HepG2 (cell line): ENCODE results near the gene ANKRD39. TPM values are rescaled to one million over a fixed set of nuclear protein-coding genes. Genes with fewer than 3 reads are reported as not detected.

Source experiments
- ATAC-seq: fragments of 200-7000 bp; cut with Tn5 transposase; 3 replicates; pipeline ENCODE4 v1.9.1; 2020; ENCODE audit warnings: mild to moderate bottlenecking, moderate library complexity
- BruUV-seq: library from RNA; stranded (reverse); fragments of 400-500 nt; replicated peaks from 2 replicates; lab custom pipeline; 2021; lab: Mats Ljungman, UMichigan
- CTCF ChIA-PET: fragments of 300-600 bp; formaldehyde crosslinking; extraction: SDS; loops from one replicate; lab custom pipeline; 2021; ENCODE audit warnings: low total read pairs, inconsistent platforms, low intra/inter-chr PET ratio; lab: Yijun Ruan, JAX
- POLR2A ChIA-PET: fragments of 350-600 bp; sonication (Branson Sonifier 250); formaldehyde crosslinking; loops from one replicate; lab custom pipeline; 2020; ENCODE audit warnings: antibody characterized with exemption, inconsistent platforms; lab: Yijun Ruan, JAX
- DNase-seq: peaks from one replicate; pipeline ENCODE4 v3.0.0-alpha.2; 2015; ENCODE audit warnings: low spot score
- FAIRE-seq: peaks from 3 replicates; lab custom pipeline; 2011; peaks lifted over from hg19 to GRCh38; lab: Jason Lieb, UNC
- H2AFZ ChIP-seq: one replicate; pipeline ENCODE4 v1.6.1; 2011; ENCODE audit warnings: low read length, inconsistent platforms
- H3K27ac ChIP-seq: fragments of 300-600 bp; 3 replicates; pipeline ENCODE4 v1.8.0; 2011; ENCODE audit warnings: mixed run types, mild to moderate bottlenecking, mixed read lengths, low read length, inconsistent platforms; ENCODE audit not compliant: insufficient read depth; ENCODE audit errors: extremely low read length
- H3K27me3 ChIP-seq, 2 experiments: fragments of 200-600 bp in 1 of 2; 2 replicates in 1 of 2; 3 replicates in 1 of 2; pipeline versions ENCODE4 v1.6.0 to v1.8.0; 2011; ENCODE audit warnings: low read length in 2 of 2, mild to moderate bottlenecking in 2 of 2, moderate library complexity in 2 of 2, inconsistent platforms in 1 of 2; ENCODE audit not compliant: insufficient read depth in 2 of 2, control insufficient read depth in 1 of 2
- H3K36me3 ChIP-seq, 2 experiments: fragments of 200-600 bp in 1 of 2; replicated peaks in 1 of 2; 2 replicates in 1 of 2; 3 replicates in 1 of 2; pipeline versions ENCODE4 v1.5.1 to v1.8.0; 2011; ENCODE audit warnings: low read length in 2 of 2, inconsistent platforms in 1 of 2; ENCODE audit not compliant: insufficient read depth in 2 of 2, control insufficient read depth in 1 of 2
- H3K4me1 ChIP-seq: 2 replicates; pipeline ENCODE4 v1.5.1; 2012; ENCODE audit warnings: low read length, inconsistent platforms; ENCODE audit not compliant: insufficient read depth
- H3K4me2 ChIP-seq: 2 replicates; pipeline ENCODE4 v1.6.0; 2011; ENCODE audit warnings: low read depth, low read length, inconsistent platforms
- H3K4me3 ChIP-seq, 3 experiments: fragments of 200-600 bp in 1 of 3; sonication (generic), shearing (Covaris generic) in 1 of 3; replicated peaks in 1 of 3; 2 replicates each; pipeline ENCODE4 v1.5.1; 2011 to 2016; ENCODE audit warnings: low read length in 3 of 3, inconsistent platforms in 2 of 3, low read depth in 2 of 3, mild to moderate bottlenecking in 2 of 3, control low read depth in 1 of 3, mixed read lengths in 1 of 3; ENCODE audit not compliant: insufficient read depth in 1 of 3
- H3K79me2 ChIP-seq: one replicate; pipeline ENCODE4 v1.6.1; 2011; ENCODE audit warnings: low read length, inconsistent platforms; ENCODE audit not compliant: insufficient read depth
- H3K9ac ChIP-seq: 2 replicates; pipeline ENCODE4 v1.6.0; 2011; ENCODE audit warnings: mild to moderate bottlenecking, low read depth, low read length, inconsistent platforms; ENCODE audit not compliant: insufficient read depth
- H3K9me3 ChIP-seq: 2 replicates; pipeline ENCODE4 v1.5.1; 2012; ENCODE audit warnings: mild to moderate bottlenecking, low read length
- H4K20me1 ChIP-seq: 2 replicates; pipeline ENCODE4 v1.6.0; 2011; ENCODE audit warnings: inconsistent platforms, mild to moderate bottlenecking, low read length, moderate library complexity; ENCODE audit not compliant: insufficient read depth
- BRCA1 ChIP-seq: sonication (generic); formaldehyde crosslinking; IDR thresholded peaks from 2 replicates; pipeline ENCODE4 v1.4.0; 2020; ENCODE audit warnings: missing genetic modification reagents
- ISL2 ChIP-seq: sonication (generic); formaldehyde crosslinking; IDR thresholded peaks from 2 replicates; pipeline ENCODE4 v1.5.0; 2020; ENCODE audit warnings: missing genetic modification reagents
- NBN ChIP-seq: fragments of 450-650 bp; conservative IDR thresholded peaks from 2 replicates; pipeline ENCODE4 v1.6.1; 2017
- NFE2L1 ChIP-seq: sonication (generic); formaldehyde crosslinking; IDR thresholded peaks from 2 replicates; pipeline ENCODE4 v1.4.0; 2020; ENCODE audit warnings: missing genetic modification reagents, mild to moderate bottlenecking, borderline replicate concordance
- WIZ ChIP-seq: sonication (generic); formaldehyde crosslinking; IDR thresholded peaks from 2 replicates; pipeline ENCODE4 v1.5.1; 2020; ENCODE audit warnings: mild to moderate bottlenecking, missing genetic modification reagents
- ZFYVE20 ChIP-seq: sonication (generic); formaldehyde crosslinking; IDR thresholded peaks from 2 replicates; pipeline ENCODE4 v1.8.0; 2023; ENCODE audit warnings: low read depth, mild to moderate bottlenecking, moderate library complexity, missing genetic modification reagents, borderline replicate concordance
- ZNF296 ChIP-seq: sonication (generic); formaldehyde crosslinking; conservative IDR thresholded peaks from 2 replicates; pipeline ENCODE4 v1.5.0; 2020; ENCODE audit warnings: mild to moderate bottlenecking, missing genetic modification reagents
- ZNF557 ChIP-seq: sonication (generic); formaldehyde crosslinking; IDR thresholded peaks from 2 replicates; pipeline ENCODE4 v1.4.0; 2020; ENCODE audit warnings: missing genetic modification reagents
- ZNF607 ChIP-seq: sonication (generic); formaldehyde crosslinking; IDR thresholded peaks from 2 replicates; pipeline ENCODE4 v1.5.1; 2020; ENCODE audit warnings: missing genetic modification reagents, mild to moderate bottlenecking, borderline replicate concordance
- ZNF768 ChIP-seq: sonication (generic); formaldehyde crosslinking; IDR thresholded peaks from 2 replicates; pipeline ENCODE4 v1.4.0; 2020; ENCODE audit warnings: missing genetic modification reagents
- ZSCAN20 ChIP-seq: sonication (generic); formaldehyde crosslinking; IDR thresholded peaks from 2 replicates; pipeline ENCODE4 v1.4.0; 2020; ENCODE audit warnings: missing genetic modification reagents, mild to moderate bottlenecking, borderline replicate concordance
- WGBS: methylation state at CpG from one replicate; pipeline ENCODE4 v1.1.6; 2017; ENCODE audit warnings: low lambda C conversion rate; 5-methylcytosine and 5-hydroxymethylcytosine counted together
- in situ Hi-C: cut with HindIII; loops from 2 replicates; pipeline ENCODE4 v1.10.0; 2017; ENCODE audit warnings: low pct_unique_long_range_greater_than_20kb; ENCODE audit not compliant: extremely low pct_ligation_motif_present
- intact Hi-C: fragments of 100-400 bp; cut with micrococcal nuclease; formaldehyde crosslinking; loops from one replicate; pipeline ENCODE4 v1.10.0; 2022; ENCODE audit not compliant: unreplicated experiment
- polyA plus RNA-seq, 8 experiments: library from polyadenylated mRNA; depleted of rRNA in 3 of 8; stranded (reverse) in 7 of 8; unstranded in 1 of 8; fragments of >200 nt; fragmentation: Illumina TruSeq in 4 of 8; extraction: Trizol in 4 of 8; gene quantifications; 2 replicates each; pipeline versions ENCODE4 v1.2.1 to v1.2.3, GENCODE V29; 2011 to 2016; ENCODE audit warnings: low read depth in 4 of 8, missing spikeins in 1 of 8, mixed read lengths in 1 of 8; ENCODE audit not compliant: insufficient read depth in 1 of 8
- total RNA-seq, 5 experiments: library from RNA; depleted of rRNA; stranded (reverse); fragments of >200 nt; fragmentation: Illumina TruSeq; extraction: Trizol; gene quantifications; 2 replicates each; pipeline ENCODE4 v1.2.3, GENCODE V29; 2016; ENCODE audit warnings: low read depth in 1 of 5
- TF ChIP-seq, protein P1 (sequence below): IDR thresholded peaks from 2 replicates; pipeline ENCODE4 v1.6.1; 2016
- TF ChIP-seq, protein P2 (sequence below): sonication (generic); formaldehyde crosslinking; conservative IDR thresholded peaks from 2 replicates; pipeline ENCODE4 v1.4.0; 2020; ENCODE audit warnings: missing genetic modification reagents
- TF ChIP-seq, protein P3 (sequence below): sonication (generic); formaldehyde crosslinking; IDR thresholded peaks from 2 replicates; pipeline ENCODE4 v1.5.0; 2020; ENCODE audit warnings: missing genetic modification reagents, mild to moderate bottlenecking, borderline replicate concordance
- TF ChIP-seq, protein P4 (sequence below): sonication (generic); formaldehyde crosslinking; IDR thresholded peaks from 2 replicates; pipeline ENCODE4 v1.4.0; 2020; ENCODE audit warnings: missing genetic modification reagents

The ANKRD39 gene
- total and polyA plus RNA-seq, 2 of the 13 experiments (the other 11 are each of a cell fraction or from before 2014, with no cell fraction given), result 23.2 to 24.8 TPM

DNA sequence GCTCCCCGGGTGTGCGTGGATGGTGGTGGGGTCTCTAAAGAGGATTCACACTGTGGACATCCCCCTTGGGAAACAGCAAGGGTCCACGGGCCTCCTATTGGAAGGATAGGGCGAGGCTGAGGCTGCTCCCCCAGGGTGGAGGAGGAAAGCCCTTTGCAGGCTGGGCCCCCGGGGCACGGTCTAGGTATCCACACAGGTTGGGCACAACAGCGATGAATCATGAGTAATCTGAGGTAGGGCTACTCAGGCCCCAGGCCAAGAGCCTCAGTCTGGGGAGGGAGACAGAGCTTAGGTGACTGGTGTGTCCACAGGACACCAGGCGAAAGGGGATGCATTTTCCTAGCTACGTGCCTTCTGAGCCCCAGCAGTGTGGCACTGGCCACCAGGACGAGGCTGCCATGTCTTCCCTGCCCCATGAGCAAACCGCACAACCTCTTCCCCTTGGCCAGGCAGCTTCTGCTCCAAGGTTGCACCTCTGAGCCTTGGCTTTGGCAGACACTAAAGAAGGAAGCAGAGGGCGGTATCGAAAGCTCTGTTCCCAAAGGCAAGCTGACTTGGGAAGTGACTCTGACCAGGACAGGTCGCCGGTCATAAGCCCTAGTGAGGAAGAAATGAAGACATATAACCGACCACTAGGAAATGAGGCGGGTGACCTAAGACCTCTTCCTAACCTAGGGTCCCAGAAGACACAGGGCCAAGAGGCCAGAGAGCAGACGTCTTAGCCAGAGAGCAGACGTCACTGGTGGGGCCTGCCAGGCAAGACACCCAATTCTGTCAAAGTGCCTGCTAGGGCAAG lies 26.7 kb upstream of the ANKRD39 start:
- H3K9ac ChIP-seq, result no peak overlapping the region
- FAIRE-seq (no peak), ATAC-seq (no peak), DNase-seq (no peak)
- peaks cover 29 to 90% of the 10 kb centered on the region in 2 experiments for H3K27me3 ChIP-seq
- ChIA-PET CTCF (no interaction called here), POLR2A (interaction anchor here (1.2 kb wide), 1 partner anchor 16 kb away, joined by 3 read pairs; no protein-coding TSS in a partner anchor)
- no peaks in the 10 kb centered on the region for H3K79me2 ChIP-seq
- 40% methylated on average over 18 of the region's 19 CpGs for WGBS
- H3K4me1 ChIP-seq, result no peaks in the 10 kb centered on the region
- no peak overlapping the region for H3K4me3 ChIP-seq
- no peaks in the 10 kb centered on the region; the same call in 1 of the 2 replicates for H4K20me1 ChIP-seq
- no peak overlapping the region for H3K27ac ChIP-seq
- H3K4me2 ChIP-seq, result no peak overlapping the region
- H3K36me3 ChIP-seq, result no peaks in the 10 kb centered on the region
- no peak overlapping the region for H2AFZ ChIP-seq
- no TSS peak for BruUV-seq
- intact Hi-C loops, result no loop called here
- in situ Hi-C loops, result no loop called here
- H3K9me3 ChIP-seq, result no peaks in the 10 kb centered on the region
- TF ChIP-seq ZFYVE20, result no peak
- TF ChIP-seq BRCA1 (CRISPR knock-in tag), result no peak
- TF ChIP-seq ZNF296, result no peak
- no peak for TF ChIP-seq ZNF768 (CRISPR knock-in tag)
- TF ChIP-seq, protein P1, sequence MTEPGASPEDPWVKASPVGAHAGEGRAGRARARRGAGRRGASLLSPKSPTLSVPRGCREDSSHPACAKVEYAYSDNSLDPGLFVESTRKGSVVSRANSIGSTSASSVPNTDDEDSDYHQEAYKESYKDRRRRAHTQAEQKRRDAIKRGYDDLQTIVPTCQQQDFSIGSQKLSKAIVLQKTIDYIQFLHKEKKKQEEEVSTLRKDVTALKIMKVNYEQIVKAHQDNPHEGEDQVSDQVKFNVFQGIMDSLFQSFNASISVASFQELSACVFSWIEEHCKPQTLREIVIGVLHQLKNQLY, result no peak
- TF ChIP-seq, protein P2, sequence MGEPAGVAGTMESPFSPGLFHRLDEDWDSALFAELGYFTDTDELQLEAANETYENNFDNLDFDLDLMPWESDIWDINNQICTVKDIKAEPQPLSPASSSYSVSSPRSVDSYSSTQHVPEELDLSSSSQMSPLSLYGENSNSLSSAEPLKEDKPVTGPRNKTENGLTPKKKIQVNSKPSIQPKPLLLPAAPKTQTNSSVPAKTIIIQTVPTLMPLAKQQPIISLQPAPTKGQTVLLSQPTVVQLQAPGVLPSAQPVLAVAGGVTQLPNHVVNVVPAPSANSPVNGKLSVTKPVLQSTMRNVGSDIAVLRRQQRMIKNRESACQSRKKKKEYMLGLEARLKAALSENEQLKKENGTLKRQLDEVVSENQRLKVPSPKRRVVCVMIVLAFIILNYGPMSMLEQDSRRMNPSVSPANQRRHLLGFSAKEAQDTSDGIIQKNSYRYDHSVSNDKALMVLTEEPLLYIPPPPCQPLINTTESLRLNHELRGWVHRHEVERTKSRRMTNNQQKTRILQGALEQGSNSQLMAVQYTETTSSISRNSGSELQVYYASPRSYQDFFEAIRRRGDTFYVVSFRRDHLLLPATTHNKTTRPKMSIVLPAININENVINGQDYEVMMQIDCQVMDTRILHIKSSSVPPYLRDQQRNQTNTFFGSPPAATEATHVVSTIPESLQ, result no peak
- TF ChIP-seq ZNF607, result no peak
- no peak for TF ChIP-seq WIZ (CRISPR knock-in tag)
- TF ChIP-seq NFE2L1 (CRISPR knock-in tag), result no peak
- TF ChIP-seq NBN, result no peak
- no peak for TF ChIP-seq ZSCAN20 (CRISPR knock-in tag)
- TF ChIP-seq, protein P3, sequence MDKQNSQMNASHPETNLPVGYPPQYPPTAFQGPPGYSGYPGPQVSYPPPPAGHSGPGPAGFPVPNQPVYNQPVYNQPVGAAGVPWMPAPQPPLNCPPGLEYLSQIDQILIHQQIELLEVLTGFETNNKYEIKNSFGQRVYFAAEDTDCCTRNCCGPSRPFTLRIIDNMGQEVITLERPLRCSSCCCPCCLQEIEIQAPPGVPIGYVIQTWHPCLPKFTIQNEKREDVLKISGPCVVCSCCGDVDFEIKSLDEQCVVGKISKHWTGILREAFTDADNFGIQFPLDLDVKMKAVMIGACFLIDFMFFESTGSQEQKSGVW (CRISPR knock-in tag), result no peak
- TF ChIP-seq, protein P4, sequence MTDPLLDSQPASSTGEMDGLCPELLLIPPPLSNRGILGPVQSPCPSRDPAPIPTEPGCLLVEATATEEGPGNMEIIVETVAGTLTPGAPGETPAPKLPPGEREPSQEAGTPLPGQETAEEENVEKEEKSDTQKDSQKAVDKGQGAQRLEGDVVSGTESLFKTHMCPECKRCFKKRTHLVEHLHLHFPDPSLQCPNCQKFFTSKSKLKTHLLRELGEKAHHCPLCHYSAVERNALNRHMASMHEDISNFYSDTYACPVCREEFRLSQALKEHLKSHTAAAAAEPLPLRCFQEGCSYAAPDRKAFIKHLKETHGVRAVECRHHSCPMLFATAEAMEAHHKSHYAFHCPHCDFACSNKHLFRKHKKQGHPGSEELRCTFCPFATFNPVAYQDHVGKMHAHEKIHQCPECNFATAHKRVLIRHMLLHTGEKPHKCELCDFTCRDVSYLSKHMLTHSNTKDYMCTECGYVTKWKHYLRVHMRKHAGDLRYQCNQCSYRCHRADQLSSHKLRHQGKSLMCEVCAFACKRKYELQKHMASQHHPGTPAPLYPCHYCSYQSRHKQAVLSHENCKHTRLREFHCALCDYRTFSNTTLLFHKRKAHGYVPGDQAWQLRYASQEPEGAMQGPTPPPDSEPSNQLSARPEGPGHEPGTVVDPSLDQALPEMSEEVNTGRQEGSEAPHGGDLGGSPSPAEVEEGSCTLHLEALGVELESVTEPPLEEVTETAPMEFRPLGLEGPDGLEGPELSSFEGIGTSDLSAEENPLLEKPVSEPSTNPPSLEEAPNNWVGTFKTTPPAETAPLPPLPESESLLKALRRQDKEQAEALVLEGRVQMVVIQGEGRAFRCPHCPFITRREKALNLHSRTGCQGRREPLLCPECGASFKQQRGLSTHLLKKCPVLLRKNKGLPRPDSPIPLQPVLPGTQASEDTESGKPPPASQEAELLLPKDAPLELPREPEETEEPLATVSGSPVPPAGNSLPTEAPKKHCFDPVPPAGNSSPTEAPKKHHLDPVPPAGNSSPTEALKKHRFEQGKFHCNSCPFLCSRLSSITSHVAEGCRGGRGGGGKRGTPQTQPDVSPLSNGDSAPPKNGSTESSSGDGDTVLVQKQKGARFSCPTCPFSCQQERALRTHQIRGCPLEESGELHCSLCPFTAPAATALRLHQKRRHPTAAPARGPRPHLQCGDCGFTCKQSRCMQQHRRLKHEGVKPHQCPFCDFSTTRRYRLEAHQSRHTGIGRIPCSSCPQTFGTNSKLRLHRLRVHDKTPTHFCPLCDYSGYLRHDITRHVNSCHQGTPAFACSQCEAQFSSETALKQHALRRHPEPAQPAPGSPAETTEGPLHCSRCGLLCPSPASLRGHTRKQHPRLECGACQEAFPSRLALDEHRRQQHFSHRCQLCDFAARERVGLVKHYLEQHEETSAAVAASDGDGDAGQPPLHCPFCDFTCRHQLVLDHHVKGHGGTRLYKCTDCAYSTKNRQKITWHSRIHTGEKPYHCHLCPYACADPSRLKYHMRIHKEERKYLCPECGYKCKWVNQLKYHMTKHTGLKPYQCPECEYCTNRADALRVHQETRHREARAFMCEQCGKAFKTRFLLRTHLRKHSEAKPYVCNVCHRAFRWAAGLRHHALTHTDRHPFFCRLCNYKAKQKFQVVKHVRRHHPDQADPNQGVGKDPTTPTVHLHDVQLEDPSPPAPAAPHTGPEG (CRISPR knock-in tag), result no peak
- TF ChIP-seq ISL2, result no peak
- no peak for TF ChIP-seq ZNF557
